Fibroblast of skin of scalp (primary cell): Measurements from ENCODE around the gene RAD51AP1. TPM values are rescaled to one million over a fixed set of nuclear protein-coding genes. Genes with fewer than 3 reads are reported as not detected.
"Not testable (repeated sequence)": the region's sequence is repeated elsewhere in the genome, so short reads cannot be mapped to it uniquely, and the experiment has no call there.

ENCODE experiments used
- DNase-seq: peaks from one replicate; pipeline ENCODE4 v3.0.0-alpha.2; 2013
- polyA plus RNA-seq, 2 experiments: library from polyadenylated mRNA; unstranded; fragments of 120-200 nt; gene quantifications; one replicate each; pipeline ENCODE4 v1.2.1, GENCODE V29; 2013; ENCODE audit not compliant: insufficient read length in 2 of 2

The RAD51AP1 gene, protein sequence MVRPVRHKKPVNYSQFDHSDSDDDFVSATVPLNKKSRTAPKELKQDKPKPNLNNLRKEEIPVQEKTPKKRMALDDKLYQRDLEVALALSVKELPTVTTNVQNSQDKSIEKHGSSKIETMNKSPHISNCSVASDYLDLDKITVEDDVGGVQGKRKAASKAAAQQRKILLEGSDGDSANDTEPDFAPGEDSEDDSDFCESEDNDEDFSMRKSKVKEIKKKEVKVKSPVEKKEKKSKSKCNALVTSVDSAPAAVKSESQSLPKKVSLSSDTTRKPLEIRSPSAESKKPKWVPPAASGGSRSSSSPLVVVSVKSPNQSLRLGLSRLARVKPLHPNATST
- 9.4 TPM for polyA plus RNA-seq (2013, experiment 1 of 2; ENCODE audit: insufficient read length)
- polyA plus RNA-seq (2013, experiment 2 of 2; ENCODE audit: insufficient read length): 11.0 TPM

DNA sequence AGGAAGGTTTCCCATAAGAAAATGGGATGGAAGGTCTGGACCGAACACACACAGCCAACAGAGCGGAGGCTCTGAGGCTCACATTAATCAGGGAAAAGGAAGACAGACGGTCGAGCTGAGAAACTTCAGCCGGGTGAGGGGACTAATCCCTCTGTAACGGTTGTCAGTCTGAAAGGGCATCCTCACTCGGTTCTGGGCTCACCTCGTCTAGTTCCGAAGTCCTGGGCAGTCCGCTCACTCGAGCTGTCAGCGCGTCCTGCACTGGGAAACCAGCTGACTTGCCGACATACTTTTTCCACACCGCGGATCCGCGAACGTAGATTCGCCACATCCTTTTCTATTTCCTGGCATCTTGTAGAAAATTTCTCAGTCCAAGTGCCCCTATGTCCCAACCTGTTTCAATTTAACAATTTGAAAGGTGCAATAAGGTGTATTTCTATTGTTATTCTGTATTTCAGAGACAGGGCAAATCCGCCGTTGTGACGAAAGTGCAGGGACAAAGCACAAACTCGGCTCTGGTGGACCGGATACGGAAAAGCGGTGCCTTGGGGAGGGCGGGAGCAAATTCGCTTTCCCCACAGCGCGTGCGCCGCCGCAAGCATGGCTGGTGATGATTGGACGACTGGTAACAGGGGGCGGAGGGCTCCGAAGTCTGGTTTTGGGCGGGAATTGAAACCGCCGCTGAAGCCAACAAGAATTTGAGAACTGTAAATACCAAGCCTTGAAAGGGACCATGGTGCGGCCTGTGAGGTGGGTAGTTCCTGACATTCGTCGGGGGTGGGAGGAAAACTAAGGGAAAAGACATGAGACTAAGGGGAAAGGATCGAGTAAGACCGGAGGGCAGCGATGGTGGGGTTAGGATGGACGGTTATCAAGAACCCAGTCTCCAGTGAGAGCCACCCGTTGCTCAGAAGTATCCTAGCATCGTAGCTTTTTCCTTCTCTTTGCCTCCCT lies at the start of gene RAD51AP1:
Gene RAD51AP1, plus strand, starts transcription at position 684 of the 954 bp plus-strand sequence. Its CDS starts 50 bp downstream, at position 734.
- peak; percentile 98 for DNase-seq

DNA sequence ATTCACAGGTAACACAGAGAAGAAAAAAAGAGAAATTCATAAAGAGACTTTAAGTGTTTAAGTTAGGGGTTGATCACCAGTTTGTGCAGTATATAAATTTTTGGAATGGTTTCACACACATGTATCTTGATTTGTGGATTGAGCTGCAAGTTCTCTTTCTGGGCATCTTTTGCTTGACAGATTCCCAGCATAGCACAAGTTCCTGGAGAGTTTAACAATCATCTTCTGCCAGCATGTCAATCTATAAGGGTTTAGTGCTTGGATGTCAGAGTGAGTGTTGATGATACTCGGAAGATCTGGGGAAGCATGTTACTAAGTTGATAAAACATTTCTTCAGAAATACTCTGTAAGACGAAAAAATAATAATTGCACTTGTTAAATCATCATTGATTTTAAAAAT lies 49.1 kb upstream of the RAD51AP1 start:
- DNase-seq: no peak

DNA sequence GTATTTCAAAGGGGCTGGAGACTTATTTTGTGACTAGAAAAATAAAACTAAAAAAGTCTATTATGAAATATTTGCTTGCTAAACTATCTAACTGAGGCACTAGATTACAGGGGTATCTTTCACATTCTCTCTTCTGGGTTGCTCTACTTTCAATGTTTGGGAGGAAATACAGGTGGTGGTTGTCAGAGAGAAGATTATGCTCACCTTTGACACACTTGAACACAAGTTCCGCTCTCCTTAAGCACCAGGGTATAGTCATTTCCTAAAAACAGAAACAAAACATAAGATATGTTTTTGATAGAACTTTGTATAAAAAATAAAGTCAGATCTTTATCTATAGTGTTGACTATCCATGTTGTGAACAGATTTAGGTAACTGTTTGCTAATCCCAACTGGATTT lies 47.7 kb upstream of the RAD51AP1 start:
- DNase-seq: no peak

DNA sequence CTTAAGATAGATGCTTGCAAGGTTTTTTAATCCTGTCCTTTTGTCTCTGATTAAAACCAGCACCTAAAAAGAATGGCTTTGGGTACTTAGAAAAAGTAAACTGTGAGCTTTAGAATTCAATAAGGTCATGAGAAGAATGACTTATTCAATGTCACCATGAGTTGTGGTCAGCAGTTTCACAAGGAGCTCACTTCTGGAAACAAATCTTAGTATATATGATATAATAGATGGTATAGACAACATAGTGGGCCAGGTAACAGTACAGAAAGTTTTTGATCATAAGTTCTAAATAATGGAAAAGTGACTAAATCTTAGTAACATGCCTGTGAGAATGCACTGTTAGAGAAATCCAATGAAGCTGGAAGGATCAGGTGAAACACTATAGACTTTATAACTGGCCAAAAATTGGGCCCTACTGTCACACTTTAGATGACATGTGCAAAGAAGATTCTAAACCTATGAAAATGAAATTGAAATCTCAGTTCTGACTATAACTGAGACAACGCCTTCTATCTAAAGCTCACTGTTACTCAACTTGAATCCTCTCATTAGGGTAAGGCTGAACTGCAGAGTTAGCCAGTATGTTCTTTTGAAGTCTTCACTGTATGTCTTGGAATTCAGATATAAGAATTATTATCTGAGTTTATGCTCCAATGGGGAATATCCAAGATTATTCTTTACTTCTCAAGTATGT lies 42.4 kb upstream of the RAD51AP1 start:
- DNase-seq: no peak

DNA sequence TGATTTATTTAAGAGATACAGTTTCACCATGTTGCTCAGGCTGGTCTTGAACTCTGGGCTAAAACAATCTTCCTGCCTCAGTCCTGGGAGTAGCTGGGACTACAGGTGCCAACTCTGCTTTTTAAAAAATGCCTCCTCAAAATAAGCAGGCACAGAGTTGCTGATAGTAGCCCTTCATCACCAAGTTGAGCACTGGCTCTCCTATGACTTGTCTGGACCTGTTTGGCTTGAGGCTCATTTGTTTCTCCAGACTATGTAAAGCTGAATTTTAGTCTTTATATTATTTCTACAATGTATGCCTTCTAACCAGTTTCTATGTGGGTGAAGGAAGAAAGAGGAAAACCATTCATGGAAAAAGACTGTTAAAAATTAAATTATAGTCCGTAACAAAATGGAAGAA lies 39.5 kb upstream of the RAD51AP1 start:
- DNase-seq: no peak

DNA sequence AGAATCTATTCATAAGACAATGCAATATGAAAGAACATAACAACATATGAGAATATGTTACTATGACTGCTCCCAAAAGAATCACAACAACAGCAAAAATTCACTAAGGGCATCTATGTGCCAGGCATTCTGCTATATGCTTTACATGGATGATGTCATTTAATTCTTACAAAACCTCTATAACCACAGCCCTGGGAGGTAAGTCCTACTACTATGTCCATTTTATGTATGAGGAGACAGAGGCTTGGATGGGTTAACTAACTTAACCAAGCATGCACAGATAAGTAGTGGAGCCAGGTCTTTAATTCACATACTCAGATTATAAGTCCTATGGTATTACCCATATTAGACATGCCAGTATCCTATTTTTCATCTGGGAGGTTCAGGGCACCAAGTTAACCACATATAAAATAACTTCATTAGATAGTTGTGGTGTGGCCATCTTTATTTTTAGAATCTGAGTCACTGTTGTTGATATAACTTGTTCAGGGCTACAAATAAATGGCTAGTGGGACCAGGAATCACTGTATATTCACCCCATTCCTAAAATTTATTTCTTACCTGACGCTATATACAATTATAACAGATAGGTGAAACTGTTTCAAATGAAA lies 33.2 kb upstream of the RAD51AP1 start:
- DNase-seq: peak; percentile 69

DNA sequence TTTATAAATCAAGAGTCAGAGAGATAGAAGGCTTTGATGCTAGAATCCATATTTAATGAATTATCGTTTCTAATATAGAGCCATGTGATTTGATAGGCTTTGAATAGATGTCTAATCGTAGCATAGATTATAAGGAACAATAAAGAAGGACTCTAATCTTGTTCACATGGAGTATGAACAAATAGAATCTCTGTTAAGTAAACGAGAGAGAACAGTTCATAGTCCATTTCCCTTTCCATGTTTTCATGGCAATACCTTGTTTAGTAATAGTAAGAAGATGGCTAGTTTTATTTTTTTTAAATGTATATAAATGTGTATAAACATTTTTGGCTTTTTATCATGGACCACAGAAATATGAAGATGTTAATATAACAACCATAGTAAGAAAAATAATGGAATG lies 32.3 kb upstream of the RAD51AP1 start:
- no peak for DNase-seq

DNA sequence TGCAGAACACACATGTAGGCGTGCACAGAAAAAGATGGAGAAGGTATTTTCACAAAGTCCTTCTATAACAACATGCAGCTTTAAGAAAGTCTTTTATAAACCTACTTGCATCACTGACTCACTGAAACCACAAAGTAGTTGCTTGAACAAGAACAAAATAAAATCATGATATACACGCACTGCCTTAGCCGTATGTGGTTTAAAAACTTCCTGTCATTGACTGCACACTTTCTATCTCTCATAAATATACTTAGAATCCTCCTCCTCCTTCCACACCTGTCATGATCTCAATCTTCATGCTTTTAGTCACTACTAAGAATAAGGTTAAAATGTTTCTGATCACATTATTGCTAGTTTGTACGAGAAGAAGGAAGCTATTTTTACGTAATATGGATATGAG lies 31.8 kb upstream of the RAD51AP1 start:
- DNase-seq: peak; percentile 32

DNA sequence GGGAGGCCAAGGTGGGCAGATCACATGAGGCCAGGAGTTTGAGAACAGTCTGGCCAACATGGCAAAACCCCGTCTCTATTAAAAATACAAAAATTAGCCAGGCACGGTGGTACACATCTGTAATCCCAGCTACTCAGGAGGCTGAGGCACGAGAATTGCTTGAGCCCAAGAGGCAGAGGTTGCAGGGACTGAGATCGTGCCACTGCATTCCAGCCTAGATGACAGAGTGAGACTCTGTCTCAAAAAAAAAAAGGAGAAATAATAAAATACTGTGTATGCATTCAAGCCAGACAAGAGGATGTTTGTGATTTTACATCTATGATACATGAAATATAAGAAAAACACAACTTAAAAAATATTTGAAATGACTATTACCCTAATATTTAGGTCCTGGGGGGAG lies 30.2 kb upstream of the RAD51AP1 start:
- not testable (repeated sequence) for DNase-seq

DNA sequence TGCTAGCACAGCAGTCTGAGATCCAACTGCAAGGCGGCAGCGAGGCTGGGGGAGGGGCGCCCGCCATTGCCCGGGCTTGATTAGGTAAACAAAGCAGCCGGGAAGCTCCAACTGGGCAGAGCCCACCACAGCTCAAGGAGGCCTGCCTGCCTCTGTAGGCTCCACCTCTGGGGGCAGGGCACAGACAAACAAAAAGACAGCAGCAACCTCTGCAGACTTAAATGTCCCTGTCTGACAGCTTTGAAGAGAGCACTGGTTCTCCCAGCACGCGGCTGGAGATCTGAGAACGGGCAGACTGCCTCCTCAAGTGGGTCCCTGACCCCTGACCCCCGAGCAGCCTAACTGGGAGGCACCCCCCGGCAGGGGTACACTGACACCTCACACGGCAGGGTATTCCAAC lies 29.4 kb upstream of the RAD51AP1 start:
- not testable (repeated sequence) for DNase-seq

DNA sequence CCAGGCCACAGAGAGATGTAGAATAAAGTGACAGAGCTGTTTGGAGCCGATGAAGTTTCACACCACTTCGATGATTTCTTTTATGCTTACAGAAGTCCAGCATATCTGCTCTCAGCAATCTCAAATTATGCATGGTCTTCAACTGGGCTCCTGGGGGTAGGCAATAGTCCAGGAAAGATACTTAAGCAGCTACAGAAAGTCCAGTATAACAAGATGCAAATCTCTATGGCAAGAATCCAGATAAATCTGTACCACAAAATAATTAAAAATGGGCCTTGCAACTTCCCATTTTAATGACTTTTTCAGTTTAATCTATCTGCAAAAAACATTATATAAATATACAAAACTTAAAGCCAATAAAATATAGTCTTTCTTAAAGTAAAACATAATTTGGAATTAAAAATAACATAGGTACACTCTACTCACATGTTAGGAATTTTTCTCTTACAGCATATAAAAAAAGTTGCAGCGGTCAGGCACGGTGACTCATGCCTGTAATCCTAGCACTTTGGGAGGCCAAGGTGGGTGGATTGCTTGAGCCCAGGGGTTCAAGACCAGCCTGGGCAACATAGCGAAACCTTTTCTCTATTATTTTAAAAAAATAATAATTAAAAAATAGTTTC lies 20.5 kb upstream of the RAD51AP1 start:
- DNase-seq: peak; percentile 40

DNA sequence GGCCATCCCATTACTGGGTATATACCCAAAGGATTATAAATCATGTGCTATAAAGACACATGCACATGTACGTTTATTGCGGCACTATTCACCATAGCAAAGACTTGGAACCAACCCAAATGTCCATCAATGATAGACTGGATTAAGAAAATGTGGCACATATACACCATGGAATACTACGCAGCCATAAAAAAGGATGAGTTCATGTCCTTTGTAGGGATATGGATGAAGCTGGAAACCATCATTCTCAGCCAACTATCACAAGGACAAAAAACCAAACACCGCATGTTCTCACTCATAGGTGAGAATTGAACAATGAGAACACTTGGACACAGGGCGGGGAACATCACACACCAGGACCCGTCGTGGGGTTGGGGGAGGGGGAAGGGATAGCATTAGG lies 15.2 kb upstream of the RAD51AP1 start:
- not testable (repeated sequence) for DNase-seq

DNA sequence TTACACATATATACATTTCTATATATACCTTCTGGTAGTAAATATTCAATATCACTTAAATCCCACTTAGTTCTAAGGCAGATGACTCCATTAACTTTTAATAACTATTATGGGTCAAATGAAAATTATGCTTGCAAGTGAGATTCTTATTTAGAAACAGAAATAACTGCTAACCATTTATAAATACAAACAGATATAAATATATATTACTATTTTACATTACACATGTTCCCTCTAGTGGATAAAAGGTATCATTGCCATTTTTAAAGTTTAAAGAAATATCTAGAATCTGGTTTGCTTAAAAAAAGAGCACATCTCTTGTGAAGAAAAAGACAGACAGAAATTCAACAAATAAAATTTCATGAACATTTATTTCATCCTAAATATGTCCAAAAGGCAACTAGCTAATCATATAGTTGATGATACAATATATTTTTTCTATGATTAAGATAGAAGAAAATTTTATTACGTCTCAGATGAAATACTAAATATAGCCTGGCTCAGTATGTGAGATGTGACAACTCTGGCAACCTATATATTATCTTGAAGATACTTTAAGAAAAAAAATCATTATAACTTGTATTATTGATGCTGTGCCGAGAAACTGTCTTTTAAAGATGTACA lies 11.7 kb upstream of the RAD51AP1 start:
- peak; percentile 4 for DNase-seq

DNA sequence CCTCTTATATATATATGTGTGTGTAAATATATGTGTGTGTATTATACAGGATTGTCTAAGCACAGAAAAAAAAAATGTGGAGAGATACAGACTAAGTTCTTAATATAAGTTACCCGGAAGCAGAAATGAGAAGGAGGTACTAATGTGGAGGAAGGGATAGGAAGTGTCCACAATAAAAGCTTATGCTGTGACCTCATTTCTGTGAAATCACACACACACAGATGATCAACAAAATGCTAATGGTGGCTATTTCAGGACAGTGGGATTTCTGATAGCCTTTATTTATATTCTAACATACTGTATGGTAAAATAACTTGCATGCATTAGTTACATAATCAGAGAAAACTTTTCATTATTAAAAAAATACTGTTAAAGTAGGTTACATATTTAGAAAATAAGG lies 8.5 kb upstream of the RAD51AP1 start:
- no peak for DNase-seq

DNA sequence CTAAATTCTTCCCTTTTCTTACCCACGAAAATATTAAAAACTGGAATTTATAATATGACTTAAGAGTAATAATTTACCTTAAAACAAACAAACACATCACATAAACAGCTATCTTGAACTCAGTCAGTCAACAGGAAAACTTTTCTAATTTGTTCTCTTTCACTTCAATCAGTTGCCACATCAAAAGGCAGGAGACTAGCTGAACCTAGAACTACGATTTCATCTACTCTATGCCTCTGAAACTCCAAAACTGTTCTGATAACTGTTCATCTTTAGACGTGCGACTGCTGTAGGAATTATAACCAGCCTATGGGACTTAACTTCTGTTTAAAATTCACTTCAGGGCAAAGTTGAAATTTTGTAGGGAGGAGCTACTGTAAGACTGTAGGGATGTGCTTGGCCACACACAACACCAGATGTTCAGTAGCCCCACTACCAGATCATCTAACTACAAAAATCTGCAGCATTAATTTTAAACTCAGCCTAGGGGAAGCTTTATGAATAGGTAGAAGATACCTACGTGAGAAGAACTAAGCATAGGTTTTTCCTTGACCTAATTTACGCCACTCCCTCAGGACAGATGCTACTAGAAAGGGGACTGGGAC lies 7.6 kb upstream of the RAD51AP1 start:
- no peak for DNase-seq

DNA sequence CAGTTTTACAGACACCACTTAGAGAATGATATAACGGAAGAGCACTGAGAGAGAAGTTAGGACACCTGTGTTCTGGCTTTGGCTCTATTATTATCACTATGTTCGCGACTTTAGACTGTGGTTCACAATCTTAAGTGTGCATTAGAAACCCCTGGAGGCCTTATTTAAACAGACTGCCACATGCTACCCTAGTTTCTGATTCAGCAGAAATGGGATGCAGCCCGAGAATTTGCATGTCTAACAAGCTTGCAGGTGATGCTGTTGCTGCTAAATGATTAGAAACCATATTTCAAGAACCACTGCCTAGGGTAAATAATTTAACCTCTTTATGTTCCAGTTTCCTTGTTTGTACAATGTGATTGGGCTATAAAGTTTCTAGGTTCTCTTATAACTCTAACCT lies 3.6 kb upstream of the RAD51AP1 start:
- DNase-seq: no peak

DNA sequence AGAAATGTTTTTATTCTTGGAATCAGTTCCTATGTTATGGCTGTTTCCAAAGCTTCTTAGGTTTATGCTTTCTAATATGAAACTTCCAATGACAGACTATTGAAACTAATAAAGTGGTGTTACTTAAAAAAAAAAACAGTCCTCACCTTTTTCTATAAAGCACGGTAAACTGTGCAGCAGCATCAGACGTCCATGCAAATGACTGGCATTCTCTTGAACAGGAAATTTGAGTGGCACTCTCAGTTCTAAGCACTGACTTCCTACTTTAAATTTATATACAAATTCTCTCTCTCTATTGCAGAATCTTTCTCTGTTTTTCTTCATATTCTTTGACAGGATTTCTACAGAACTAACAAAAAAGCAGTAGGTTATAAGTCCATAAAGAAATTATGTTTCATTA lies 2.8 kb upstream of the RAD51AP1 start:
- no peak for DNase-seq

DNA sequence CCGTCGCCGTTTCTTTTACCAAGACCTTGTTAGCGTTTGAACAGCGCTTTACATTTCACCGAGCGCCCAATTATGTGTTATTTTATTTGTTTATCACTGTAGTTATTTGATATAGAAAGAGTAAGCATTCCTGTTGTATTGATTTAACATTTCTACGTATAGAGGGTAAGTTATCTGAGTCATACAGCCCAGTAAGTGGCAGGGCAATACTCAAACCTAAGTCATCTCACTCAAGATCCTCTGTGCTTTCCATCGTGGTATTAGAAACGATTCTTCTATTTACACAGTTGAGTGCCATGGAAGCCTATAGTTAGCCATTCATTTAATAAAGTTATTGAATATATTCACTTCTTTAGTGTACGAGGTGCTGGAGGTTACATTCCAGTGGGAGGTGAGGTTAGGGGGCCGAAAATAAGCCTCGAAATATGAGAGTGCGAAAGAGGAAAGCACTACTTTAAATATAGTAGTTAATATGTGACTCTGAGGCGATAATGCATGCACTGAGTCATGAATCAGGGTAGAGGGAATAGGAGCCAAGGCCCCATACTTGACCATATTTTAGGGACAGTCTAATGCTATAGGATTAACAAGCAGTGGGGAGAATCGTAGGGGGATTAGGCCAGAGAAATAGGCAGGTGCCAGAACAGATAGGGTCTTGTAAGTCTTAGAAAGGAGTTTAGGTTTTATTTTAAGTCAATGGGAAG lies 629 bp downstream of the RAD51AP1 start:
- DNase-seq: no peak

DNA sequence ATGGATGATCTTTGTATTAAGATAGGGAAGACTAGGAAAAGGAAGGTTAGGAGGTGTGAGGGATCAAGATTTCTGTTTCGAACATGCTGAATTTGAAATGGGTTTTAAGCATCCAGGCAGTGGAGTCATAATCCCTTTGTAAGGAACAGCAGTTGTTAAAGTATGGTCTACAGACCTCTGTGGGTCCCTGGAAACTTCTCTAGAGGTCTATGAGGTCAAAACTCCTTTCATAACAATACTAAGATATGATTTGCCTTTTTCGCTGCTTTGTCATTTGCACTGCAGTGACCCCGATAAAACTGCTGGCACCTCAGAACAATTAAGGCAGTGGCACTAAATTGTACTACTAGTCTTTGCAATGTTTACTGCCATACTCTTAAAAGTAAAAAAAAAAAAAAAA lies 1.5 kb downstream of the RAD51AP1 start:
- DNase-seq: no peak

DNA sequence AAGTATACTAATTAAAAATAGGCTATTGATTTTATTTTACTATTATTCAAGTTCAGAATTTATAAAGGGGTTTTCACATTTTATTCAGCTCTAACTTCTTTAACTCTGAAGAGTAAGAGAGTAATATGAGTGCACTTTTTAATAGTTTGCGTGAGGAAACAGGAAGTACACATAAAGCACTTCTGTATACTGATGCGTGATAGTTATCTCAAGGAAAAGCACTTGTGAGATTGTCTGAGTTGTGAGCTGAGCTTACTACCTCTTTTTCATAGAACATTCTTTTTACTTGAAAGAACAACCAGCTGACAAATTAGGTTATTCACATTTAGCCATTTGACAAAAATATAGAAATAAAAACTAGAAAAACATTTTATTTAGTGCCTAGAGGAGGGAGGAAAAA lies 1.9 kb downstream of the RAD51AP1 start:
- no peak for DNase-seq
